ENCODE measurements around the gene SIN3B. TPM values are rescaled to one million over a fixed set of nuclear protein-coding genes. Genes with fewer than 3 reads are reported as not detected.

Gene SIN3B, protein sequence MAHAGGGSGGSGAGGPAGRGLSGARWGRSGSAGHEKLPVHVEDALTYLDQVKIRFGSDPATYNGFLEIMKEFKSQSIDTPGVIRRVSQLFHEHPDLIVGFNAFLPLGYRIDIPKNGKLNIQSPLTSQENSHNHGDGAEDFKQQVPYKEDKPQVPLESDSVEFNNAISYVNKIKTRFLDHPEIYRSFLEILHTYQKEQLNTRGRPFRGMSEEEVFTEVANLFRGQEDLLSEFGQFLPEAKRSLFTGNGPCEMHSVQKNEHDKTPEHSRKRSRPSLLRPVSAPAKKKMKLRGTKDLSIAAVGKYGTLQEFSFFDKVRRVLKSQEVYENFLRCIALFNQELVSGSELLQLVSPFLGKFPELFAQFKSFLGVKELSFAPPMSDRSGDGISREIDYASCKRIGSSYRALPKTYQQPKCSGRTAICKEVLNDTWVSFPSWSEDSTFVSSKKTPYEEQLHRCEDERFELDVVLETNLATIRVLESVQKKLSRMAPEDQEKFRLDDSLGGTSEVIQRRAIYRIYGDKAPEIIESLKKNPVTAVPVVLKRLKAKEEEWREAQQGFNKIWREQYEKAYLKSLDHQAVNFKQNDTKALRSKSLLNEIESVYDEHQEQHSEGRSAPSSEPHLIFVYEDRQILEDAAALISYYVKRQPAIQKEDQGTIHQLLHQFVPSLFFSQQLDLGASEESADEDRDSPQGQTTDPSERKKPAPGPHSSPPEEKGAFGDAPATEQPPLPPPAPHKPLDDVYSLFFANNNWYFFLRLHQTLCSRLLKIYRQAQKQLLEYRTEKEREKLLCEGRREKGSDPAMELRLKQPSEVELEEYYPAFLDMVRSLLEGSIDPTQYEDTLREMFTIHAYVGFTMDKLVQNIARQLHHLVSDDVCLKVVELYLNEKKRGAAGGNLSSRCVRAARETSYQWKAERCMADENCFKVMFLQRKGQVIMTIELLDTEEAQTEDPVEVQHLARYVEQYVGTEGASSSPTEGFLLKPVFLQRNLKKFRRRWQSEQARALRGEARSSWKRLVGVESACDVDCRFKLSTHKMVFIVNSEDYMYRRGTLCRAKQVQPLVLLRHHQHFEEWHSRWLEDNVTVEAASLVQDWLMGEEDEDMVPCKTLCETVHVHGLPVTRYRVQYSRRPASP
- polyA plus RNA-seq (2012; ENCODE audit: insufficient read length, low read depth) = 75.7 TPM

DNA sequence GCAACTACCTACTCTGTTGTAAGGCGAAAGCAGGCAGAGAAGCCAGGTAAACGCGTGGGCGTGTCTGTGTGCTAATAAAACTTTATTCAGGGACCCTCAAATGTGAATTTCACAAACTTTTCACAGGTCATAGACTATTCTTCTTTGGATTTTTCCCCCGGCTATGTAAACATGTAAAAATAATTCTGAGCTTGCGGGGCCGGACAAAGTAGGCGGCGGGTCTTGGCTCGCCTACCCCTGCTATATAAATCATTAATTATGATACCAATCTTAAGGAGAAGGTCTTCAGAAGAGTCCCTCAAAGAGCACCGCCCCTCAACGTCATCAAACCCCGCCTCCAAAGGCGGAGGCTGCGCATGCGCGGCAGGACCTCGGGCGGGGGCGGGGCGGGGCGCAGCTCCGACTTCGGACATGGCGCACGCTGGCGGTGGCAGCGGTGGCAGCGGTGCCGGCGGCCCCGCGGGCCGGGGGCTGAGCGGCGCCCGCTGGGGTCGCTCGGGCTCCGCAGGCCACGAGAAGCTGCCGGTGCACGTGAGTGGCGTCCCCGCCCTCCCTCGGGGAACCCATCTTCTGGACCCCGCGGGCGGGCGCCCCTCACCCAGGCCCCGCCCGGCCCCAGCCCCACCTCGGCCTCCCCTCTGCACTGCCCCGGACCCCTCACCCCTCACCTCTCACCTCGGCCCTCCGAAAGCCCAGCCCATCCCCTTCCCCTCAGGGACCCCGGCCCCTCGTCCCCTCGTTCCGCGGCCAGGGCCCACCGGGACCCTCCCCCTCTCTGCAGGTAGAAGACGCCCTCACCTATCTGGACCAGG is at the start of gene SIN3B:
Gene SIN3B, plus strand, starts transcription at position 389 of the 812 bp plus-strand sequence. Its CDS starts 23 bp downstream, at position 412.
- TF ChIP-seq FOXP2 (optimal IDR thresholded peaks at IDR 0.05; ENCODE audit: borderline replicate concordance, extremely low read depth, extremely low read length, insufficient read depth) = peak; percentile 51
- TF ChIP-seq SIN3A (IDR thresholded peaks at IDR 0.05; ENCODE audit: borderline replicate concordance, insufficient read depth, low read length) = no peak
- TF ChIP-seq, protein P1, sequence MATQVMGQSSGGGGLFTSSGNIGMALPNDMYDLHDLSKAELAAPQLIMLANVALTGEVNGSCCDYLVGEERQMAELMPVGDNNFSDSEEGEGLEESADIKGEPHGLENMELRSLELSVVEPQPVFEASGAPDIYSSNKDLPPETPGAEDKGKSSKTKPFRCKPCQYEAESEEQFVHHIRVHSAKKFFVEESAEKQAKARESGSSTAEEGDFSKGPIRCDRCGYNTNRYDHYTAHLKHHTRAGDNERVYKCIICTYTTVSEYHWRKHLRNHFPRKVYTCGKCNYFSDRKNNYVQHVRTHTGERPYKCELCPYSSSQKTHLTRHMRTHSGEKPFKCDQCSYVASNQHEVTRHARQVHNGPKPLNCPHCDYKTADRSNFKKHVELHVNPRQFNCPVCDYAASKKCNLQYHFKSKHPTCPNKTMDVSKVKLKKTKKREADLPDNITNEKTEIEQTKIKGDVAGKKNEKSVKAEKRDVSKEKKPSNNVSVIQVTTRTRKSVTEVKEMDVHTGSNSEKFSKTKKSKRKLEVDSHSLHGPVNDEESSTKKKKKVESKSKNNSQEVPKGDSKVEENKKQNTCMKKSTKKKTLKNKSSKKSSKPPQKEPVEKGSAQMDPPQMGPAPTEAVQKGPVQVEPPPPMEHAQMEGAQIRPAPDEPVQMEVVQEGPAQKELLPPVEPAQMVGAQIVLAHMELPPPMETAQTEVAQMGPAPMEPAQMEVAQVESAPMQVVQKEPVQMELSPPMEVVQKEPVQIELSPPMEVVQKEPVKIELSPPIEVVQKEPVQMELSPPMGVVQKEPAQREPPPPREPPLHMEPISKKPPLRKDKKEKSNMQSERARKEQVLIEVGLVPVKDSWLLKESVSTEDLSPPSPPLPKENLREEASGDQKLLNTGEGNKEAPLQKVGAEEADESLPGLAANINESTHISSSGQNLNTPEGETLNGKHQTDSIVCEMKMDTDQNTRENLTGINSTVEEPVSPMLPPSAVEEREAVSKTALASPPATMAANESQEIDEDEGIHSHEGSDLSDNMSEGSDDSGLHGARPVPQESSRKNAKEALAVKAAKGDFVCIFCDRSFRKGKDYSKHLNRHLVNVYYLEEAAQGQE (IDR thresholded peaks at IDR 0.05; ENCODE audit: insufficient read depth in 1 of 2, low read depth in 2 of 2, low read length in 2 of 2) = no peak
- 0 out of 2 replicates have a peak, but pooled peaks have one; percentile 67 for TF ChIP-seq TAF1 (IDR thresholded peaks at IDR 0.05; ENCODE audit: borderline replicate concordance, insufficient read depth, low read length)
- TF ChIP-seq POLR2AphosphoS5 (IDR thresholded peaks at IDR 0.05; ENCODE audit: low read depth, low read length) = peak; percentile 62; the same call in 1 of the 2 replicates

DNA sequence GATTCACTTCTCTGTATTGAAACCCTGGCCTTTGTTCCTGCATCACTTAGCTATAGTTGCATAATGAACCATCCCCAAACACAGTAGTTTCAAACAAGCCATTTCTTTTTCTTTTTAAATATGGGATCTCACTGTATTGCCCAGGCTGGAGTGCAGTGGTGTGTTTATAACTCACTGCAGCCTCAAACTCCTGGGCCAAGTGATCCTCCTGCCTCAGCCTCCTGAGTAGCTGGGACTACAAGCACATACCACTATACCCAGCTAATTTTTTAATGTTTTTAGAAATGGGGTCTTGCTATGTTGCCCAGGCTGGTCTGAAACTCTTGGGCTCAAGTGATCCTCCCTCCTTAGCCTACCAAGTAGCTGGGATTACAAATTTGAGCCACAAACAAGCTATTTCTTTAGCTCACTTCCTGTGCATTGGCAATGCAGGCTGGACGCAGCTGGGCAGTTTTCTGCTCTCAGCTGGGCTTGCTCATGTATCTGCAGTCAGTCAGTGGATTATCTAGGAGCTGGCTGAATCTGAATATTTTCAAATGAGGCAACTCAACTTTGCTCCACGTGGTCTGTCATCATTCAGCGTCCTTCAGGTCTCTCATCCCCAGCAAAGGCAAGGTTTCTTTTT is 49.5 kb upstream of the SIN3B start:
- TF ChIP-seq FOXP2 (optimal IDR thresholded peaks at IDR 0.05; ENCODE audit: borderline replicate concordance, extremely low read depth, extremely low read length, insufficient read depth) = no peak
- TF ChIP-seq TAF1 (IDR thresholded peaks at IDR 0.05; ENCODE audit: borderline replicate concordance, insufficient read depth, low read length) = no peak
- no peak for TF ChIP-seq POLR2AphosphoS5 (IDR thresholded peaks at IDR 0.05; ENCODE audit: low read depth, low read length)
- TF ChIP-seq, protein P1 (IDR thresholded peaks at IDR 0.05; ENCODE audit: insufficient read depth in 1 of 2, low read depth in 2 of 2, low read length in 2 of 2) = no peak
- no peak for TF ChIP-seq SIN3A (IDR thresholded peaks at IDR 0.05; ENCODE audit: borderline replicate concordance, insufficient read depth, low read length)

DNA sequence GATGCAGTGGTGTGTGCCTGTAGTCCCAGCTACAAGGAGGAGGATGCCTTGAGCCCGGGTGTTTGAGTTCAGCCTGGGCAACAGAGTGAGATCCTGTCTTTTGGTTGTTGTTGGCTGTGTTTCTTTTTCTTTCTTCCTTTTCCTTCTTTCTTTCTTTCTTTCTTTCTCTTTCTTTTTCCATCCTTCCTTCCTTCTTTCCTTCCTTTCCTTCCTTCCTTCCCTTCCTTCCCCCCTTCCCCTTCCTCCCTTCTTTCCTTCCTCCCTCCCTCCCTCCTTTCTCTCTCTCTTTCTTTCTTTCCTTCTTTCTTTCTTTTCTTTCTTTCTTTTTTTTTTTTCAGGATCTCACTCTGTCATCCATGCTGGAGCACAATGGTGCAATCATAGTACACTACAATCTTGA is 46.5 kb upstream of the SIN3B start:
- no peak for TF ChIP-seq SIN3A (IDR thresholded peaks at IDR 0.05; ENCODE audit: borderline replicate concordance, insufficient read depth, low read length)
- TF ChIP-seq TAF1 (IDR thresholded peaks at IDR 0.05; ENCODE audit: borderline replicate concordance, insufficient read depth, low read length) = no peak
- TF ChIP-seq FOXP2 (optimal IDR thresholded peaks at IDR 0.05; ENCODE audit: borderline replicate concordance, extremely low read depth, extremely low read length, insufficient read depth) = no peak
- TF ChIP-seq, protein P1 (IDR thresholded peaks at IDR 0.05; ENCODE audit: insufficient read depth in 1 of 2, low read depth in 2 of 2, low read length in 2 of 2) = no peak
- no peak for TF ChIP-seq POLR2AphosphoS5 (IDR thresholded peaks at IDR 0.05; ENCODE audit: low read depth, low read length)

DNA sequence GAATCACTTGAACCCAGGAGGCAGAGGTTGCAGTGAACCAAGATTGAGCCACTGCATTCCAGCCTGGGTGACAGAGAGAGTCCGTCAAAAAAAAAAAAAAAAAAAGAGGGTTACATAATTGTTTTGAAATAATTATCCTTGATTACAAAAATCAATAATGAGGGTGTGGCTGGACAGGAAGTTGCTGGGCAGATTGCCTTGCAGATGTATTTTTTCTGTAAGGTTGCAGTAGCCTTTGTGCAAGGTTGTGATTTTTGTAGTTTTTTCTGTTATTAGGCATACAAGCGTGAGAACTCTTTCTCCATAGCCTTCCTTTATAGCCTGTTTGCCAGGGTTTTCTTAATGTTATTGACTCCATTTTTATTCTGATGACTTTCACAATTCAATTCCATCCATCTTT is 40.7 kb upstream of the SIN3B start:
- no peak for TF ChIP-seq SIN3A (IDR thresholded peaks at IDR 0.05; ENCODE audit: borderline replicate concordance, insufficient read depth, low read length)
- no peak for TF ChIP-seq FOXP2 (optimal IDR thresholded peaks at IDR 0.05; ENCODE audit: borderline replicate concordance, extremely low read depth, extremely low read length, insufficient read depth)
- TF ChIP-seq, protein P1 (IDR thresholded peaks at IDR 0.05; ENCODE audit: insufficient read depth in 1 of 2, low read depth in 2 of 2, low read length in 2 of 2) = no peak
- no peak for TF ChIP-seq POLR2AphosphoS5 (IDR thresholded peaks at IDR 0.05; ENCODE audit: low read depth, low read length)

All from PFSK-1 (cell line).